Lower leg skin (tissue), 3 donors: ENCODE data around the gene RHO.

Source experiments
- POLR2A ChIP-seq, 2 donors: fragments of 450-650 bp; IDR thresholded peaks; one replicate each; pipeline ENCODE4 v1.6.1; 2016 to 2017; ENCODE audit warnings: antibody characterized with exemption in 2 of 2, mild to moderate bottlenecking in 1 of 2, moderate library complexity in 1 of 2
- TF ChIP-seq, protein P1 (sequence below), 3 donors: fragments of 450-650 bp; IDR thresholded peaks; one replicate each; pipeline ENCODE4 v1.5.1; 2016; ENCODE audit warnings: antibody characterized with exemption in 3 of 3, mild to moderate bottlenecking in 3 of 3, moderate library complexity in 2 of 3

DNA sequence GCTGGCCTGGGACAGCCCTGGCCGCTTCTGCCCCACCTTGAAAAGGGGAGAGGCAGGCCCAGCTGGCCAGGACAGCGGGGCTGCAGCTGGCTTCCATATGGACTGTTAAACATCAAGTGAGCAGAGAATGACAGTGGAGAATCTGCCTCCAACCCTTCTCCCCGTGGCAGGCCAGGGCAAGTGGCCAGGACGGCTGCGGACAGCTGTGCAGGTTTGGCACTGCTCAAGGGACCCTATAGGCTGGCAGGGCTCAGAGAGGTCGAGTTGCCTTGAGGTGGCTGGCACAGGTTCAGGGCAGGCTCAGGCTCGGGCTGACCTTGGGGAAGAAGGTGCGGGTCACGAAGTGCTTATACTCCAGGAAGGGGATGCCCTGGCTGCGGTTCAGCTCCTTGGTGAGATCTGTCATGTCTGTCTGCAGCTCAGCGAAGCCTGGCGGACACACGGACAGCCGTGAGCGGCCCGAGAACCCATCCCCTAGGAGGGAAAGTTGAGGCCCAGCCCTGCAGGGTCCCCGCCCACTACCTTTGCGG lies 38.8 kb downstream of the RHO start:
- TF ChIP-seq, protein P1, sequence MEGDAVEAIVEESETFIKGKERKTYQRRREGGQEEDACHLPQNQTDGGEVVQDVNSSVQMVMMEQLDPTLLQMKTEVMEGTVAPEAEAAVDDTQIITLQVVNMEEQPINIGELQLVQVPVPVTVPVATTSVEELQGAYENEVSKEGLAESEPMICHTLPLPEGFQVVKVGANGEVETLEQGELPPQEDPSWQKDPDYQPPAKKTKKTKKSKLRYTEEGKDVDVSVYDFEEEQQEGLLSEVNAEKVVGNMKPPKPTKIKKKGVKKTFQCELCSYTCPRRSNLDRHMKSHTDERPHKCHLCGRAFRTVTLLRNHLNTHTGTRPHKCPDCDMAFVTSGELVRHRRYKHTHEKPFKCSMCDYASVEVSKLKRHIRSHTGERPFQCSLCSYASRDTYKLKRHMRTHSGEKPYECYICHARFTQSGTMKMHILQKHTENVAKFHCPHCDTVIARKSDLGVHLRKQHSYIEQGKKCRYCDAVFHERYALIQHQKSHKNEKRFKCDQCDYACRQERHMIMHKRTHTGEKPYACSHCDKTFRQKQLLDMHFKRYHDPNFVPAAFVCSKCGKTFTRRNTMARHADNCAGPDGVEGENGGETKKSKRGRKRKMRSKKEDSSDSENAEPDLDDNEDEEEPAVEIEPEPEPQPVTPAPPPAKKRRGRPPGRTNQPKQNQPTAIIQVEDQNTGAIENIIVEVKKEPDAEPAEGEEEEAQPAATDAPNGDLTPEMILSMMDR (IDR thresholded peaks at IDR 0.05): no peak
- TF ChIP-seq POLR2A (IDR thresholded peaks at IDR 0.05): no peak
